Measurements from ENCODE around the gene SPDYE1.
"Not testable (repeated sequence)": the region's sequence is repeated elsewhere in the genome, so short reads cannot be mapped to it uniquely, and the experiment has no call there.

SPDYE1 gene, protein sequence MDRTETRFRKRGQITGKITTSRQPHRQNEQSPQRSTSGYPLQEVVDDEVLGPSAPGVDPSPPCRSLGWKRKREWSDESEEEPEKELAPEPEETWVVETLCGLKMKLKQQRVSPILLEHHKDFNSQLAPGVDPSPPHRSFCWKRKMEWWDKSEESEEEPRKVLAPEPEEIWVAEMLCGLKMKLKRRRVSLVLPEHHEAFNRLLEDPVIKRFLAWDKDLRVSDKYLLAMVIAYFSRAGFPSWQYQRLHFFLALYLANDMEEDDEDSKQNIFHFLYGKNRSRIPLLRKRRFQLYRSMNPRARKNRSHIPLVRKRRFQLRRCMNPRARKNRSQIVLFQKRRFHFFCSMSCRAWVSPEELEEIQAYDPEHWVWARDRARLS

DNA sequence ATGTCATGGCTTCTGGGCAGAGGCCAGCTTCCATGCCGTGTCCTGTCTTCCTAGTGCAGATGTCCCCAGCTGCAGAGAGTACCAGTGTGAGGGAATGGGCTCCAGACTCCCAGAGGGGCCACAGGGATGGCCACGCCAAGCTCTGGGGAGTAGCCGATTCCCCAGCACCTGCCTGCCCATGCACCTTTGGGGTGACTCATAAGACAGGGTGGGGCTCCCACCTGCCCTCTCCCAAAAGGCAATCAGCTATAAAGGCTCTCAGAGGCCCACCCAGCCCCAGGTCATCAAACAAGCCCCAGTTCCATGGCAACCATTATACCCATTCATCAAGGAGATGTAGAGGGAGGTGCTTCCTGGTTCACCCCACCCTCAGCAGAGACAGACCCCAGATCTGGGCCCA lies at the start of gene SPDYE1:
SPDYE1 (plus strand) TSS at position 366 of the 400 bp plus-strand sequence. CDS start 2,053 bp downstream, outside the sequence.
- DNase-seq = not testable (repeated sequence)

DNA sequence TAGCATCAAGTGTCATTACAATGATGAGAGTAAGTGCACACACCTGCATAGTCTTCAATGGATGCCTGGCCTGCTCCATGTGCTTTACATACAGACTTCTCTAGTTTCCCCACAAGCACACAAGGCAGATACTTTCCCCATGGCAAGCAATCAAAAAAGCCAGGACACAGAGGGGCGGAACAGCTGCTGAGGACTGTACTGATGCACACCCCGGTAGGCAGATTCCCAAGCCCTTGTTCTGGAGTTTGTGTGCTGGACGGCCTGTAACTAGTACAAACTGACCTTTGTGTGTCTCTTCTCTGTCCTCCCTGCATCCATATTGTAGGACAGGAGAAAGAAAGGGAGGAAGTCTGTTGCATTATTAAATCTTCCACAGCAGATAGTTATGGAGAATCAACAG lies 45.7 kb upstream of the SPDYE1 start:
- DNase-seq = no peak

DNA sequence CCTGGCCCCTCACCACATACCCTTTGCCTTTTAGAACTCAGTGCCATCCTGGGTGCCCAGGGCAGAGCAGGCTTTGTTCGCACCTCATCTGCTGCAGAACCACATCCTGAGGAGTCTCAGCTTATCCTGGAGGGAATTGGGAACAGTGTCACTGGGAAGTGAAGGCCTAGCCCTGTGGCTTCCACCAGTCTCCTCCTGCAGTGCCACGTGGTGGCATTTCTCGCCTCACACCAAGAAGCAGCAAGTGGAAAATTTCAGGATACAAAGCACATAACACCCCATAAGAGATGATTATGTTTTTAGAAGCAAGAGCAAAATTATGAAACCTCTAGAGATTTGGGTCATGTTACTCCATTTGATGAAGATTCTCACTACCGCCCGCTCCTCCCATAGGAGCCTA lies 44.6 kb upstream of the SPDYE1 start:
- DNase-seq = no peak

DNA sequence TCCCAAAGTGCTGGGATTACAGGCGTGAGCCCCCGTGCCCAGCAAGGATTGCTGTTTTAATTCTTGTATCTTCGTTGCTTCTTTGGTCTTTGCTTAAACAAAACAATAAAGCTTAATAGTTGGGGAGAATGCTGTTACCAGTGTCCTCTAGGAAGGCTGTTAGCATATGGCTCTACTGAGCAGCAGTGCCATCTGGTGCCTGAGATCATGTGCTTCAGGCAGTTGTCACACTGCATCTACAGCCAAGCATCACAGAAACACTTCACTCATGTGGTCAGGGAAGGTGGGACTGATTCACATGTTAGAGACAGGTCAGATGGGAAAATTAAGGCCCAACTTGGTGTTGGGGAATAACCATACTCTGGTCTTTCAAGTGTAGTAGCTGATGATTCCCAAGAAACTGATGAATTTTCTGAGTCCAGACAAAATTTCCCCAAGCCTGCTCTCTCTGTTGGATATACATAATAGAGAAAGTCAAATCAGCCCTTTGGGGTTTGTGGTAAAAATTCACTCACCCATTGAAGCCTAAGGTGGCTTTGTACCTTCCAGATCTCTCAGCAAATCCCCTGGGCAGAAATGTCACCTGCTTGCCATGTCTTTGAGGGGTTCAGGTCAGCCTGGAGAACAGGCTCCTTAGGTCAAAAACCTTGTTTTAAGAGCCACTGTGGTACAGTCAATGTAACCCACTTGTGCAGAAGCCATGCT lies 43.0 kb upstream of the SPDYE1 start:
- DNase-seq = peak; percentile 22

DNA sequence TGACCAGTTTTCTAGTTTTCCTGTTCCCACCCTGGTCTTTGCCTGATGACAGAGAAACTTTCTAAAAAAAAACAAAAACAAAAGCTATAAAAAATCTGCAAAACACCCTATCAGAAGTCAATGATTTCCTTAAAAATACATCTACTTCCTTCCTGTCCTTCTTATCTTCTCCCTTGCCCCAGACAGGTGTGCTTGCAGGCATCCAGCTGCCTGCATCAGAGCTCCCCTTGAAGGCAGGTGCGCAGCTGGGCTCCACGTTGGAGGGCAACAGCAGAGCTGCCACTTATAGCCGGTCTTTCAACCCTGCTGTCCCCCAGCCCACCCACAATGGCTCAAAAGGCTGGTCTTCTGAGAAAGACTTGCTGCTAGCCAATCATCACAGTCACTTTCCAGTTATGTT lies 41.7 kb upstream of the SPDYE1 start:
- DNase-seq = no peak

DNA sequence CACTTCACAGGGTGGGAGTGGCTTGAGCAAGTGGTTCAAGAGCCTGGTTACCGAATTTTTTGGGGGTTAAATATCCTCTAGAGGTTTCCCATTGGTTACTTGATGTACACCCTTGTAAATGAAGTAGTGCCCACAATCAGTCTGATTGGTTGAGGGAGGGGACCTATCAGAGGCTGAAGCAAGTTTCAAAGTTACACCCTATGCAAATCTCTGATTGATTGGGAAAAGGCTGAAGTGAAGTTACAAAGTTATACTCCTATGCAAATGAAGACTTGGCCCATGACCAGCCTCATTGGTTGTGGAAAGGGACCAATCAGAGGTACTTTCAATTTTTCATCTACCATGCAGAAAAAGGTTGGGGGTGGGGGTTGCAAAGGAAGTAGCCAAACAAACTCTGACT lies 36.8 kb upstream of the SPDYE1 start:
- no peak for DNase-seq

DNA sequence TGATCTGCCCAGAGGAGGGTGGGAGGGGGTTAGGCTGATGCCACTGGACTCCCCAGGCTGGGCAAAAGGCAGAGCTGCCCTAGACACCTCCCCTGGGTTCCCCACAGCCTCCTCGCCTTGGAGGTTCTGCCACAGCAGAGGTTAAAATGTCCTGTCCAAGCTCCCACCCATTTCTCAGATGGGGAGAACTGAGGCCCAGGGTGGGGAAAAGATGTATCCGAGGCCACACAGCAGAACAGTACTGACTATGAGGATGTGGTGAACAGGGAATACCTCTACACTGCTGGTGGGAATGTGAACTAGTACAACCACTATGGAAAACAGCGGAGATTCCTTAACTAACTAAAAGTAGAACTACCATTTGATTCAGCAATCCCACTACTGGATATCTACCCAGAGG lies 31.3 kb upstream of the SPDYE1 start:
- not testable (repeated sequence) for DNase-seq

DNA sequence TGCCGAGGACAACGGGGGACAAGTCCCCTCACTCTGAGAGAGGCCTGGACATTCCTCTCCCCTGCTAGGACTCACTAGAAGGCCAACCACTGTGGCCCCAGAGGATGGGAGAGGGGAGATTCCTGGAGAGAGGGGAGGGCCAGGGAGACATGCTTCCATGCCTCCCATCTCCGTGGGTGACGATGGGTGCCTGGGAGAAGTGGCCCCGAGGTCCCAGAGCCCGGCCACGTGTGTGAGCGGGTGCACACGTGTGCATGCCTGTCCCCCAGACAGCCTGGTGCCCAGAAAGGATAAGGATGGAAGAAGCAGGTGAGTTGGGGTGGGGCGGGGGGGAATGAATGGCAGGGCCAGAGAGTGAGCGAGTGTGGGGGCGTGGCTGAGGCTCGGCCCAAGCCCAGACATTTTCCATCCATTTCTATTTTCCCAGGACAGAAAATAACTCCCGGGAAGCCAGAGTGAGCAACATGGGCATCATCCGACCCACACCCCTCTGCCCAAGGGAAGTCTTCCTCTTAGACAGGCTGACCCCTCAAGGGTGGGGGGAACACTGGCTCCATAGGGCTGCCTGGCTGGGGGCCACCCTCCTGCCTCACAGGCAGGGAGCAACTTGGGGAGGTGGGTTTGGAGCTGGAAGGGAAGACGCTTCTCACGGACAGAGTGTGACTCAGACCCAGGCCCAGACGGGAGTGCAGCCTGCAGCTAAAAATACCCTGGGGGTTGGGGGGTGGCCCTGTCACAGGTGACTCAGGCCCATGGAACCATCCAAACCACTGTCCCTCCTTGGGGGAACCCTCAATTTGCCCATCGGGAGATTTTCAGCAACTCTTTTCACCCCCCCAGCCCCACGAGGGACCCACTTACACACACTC lies 29.3 kb upstream of the SPDYE1 start:
- DNase-seq = not testable (repeated sequence)

DNA sequence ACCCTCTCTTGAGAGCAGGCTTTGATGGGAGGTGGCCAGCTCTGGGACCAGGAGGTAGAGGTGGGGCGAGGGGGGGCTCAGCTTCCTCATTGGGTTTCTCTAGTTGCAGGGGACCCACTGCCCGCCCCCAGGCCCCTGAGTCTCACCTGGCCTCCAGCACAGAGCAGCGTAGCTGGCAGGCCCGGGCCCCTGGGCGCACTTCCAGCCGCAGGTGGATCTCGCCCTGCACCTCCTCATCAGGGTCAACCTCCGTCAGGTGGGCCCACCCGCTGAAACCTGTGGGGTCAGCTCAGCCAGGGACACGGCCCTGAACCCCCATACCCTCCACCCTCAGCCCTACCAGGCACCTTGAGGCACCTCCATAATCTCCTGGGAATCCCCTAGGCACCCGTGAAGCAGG lies 28.1 kb upstream of the SPDYE1 start:
- DNase-seq = not testable (repeated sequence)

DNA sequence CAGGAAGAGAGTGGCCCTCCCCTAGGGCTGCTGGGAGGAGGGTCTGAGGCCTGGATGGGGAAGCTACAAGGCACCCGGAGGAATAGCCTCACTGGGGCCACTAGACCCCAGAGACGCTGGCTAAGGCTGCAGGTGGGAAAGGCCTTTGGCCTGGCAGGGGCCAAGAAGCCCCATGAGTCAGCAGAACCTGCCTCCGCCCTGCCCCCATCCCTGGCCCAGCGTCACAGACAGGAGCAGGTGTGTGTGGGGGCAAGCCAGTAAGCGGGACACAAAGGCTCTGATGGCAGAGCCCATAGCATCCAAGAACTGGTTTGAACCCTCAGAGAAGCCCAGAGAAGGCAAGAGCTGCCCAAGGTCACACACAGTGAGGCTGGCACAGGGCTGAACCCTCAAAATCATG lies 27.0 kb upstream of the SPDYE1 start:
- DNase-seq = not testable (repeated sequence)

DNA sequence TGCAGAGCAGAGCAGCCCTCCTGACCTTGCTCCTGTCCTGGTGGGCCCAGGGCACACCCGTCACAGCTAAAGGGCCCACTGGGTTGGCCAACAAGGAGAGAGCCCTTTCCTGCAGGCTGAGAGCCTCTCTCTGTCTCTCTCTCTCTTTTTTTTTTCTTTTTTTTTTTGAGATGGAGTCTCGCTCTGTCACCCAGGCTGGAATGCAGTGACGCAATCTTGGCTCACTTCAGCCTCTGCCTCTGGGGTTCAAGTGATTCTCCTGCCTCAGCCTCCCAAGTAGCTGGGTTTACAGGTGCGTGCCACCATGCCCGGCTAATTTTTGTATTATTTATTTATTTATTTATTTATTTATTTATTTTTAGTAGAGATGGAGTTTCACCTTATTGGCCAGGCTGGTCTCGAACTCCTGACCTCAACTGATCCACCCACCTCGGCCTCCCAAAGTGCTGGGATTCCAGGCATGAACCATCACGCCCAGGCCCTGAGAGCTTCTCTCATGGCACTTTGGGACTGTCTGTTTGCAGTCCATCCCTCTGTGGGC lies 23.6 kb upstream of the SPDYE1 start:
- not testable (repeated sequence) for DNase-seq

DNA sequence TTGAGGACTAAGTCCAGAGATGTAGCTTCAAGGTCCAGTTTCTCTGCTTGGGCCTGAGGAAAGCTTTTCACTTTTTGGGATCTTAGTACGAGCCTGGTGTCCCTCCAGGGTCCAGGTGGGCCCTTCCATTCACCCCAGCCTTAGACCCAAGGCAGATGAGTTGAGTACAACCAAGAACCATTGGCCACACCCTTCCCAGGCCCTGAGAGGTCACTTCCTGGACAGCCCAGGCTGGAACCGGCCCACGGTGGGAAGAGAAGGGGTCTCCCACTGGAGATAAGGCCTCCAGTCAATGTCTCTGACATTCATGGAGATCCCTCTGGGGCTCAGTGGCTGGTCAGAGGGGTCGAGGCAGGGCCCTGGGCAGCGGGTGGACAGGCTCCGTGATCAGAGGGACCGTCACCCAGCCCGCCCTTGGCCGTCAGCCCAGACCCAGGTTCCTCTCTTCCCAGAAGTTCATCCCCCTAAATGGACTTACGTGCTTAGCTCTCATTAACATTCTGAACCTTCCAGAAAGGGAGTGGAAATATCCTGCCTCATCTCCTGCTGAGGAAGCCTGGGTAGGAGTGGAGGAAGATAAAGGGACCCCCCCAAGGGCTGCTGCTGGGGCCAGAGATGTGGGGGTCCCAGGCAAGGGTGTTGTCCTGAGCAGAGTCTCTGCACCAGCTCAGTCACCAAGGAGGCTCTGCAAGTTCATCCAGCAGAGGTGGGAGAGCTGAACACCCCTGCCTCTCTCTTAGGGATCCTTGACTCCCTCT lies 22.8 kb upstream of the SPDYE1 start:
- not testable (repeated sequence) for DNase-seq

DNA sequence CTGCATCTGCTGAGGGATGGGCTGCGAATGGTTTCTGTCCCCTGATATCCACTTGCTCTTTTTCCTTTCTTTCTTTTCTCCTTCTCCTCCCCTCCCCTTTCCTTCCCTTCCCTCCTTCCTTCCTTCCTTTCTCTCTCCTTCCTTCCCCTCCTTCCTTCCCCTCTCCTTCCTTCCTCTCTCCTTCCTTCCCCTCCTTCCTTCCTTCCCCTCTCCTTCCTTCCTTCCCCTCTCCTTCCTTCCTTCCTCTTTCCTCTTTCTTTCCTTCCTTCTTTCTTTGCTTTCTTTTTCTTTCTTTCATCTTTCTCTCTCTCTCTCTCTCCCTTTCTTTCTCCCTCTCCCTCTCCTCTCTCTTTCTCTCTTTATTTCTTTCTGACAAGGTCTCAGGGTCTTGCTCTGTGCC lies 20.2 kb upstream of the SPDYE1 start:
- DNase-seq = no peak

DNA sequence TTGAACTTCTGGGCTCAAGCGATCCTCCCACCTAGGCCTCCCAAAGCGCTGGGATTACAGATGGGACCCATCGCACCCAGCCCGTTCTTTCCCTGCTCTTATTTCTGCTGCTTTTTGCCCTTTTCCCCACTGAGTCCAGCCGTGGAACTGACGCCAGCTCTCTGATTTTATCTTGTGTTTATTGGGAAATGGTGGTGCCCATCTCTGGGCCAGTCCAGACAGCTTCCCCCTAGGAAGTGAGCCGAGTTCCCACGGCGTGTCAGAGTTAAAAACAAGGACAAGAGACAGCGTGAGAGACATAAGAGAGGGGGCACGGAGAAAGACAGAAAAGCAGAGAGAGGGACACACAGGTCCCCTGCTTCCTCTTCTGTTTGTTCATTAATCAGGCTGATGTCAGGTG lies 19.6 kb upstream of the SPDYE1 start:
- not testable (repeated sequence) for DNase-seq

DNA sequence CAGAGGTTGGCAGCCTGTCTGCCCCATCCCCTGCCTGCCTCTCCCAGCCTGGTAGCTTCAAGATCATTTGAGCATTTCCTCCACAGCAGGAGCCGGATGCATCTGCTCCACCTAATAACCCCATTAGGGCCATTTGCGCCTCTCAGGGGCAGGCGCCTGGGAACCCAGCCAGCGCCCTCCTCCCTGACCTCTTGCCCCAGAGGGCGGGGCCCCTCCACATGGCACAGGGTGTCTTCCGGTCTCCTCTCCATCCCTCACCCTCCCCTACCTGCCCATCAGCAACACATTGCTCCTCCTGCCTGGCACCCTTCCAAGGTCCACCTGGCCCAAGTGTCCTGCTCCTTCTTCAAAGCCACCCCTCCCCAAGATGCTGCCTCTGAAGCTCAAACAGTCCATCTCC lies 14.8 kb upstream of the SPDYE1 start:
- DNase-seq = not testable (repeated sequence)

DNA sequence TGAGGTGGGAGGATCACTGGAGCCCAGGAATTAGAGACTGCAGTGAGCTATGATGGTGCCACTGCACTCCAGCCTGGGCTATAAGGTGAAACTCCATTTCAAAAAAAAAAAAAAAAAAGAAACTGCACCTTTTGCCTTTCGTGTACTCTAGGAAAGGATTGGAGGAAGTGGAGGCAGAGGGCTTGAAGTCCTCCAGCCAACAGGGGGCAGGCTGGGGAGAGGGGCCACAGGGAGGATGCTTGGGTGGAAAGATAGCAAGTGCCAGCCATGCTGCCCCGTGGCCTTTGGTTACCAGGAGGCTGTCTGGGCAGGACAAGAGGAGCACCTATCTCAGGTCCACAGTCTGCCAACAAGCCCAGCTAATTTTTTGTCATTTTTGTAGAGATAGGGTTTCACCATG lies 14.0 kb upstream of the SPDYE1 start:
- not testable (repeated sequence) for DNase-seq

DNA sequence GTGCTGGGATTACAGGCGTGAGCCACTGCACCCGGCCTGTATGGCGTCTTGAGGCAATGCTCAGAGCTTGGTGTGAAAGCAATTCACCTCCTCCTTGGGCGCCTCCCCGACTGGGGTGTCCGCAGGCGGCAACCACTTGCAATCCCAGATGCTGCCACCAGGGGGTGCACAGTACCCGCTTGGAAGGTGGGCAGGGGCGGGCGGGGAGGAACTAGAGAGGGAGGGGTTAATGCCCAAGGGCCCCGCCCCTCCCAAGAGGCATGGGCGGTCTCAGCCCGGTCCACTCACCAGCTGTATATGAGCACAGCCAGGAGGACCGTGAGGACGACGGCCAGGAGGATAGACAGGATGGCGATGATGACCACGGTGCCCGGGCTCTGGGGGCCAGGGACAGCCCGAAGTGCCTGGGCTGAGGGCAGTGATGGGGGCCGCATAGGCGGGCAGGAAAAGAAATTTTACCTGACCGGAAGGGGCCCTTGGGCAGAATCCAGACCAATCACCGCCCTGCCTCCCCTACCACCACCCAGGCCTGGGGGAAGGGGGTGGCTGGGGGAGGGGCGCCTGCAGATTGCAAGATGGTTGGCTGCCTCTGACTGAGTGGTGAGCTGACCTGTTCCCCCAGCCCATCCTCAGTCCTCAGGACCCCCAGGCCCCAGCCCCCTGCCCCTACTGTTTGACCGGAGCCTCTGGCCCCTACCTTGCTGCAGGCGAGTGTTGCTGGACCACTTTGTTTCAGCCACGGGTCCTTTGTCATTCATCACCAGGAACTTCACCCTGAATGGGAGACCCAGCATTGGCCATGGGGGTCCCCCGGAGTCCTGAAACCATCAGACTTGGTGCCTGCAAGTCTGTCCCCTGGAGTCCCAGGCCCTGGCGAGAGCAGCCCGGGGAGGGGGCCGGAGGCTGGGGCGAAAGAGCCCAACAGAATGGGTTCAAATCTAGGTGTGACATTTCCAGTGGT lies 11.5 kb upstream of the SPDYE1 start:
- DNase-seq = peak; percentile 94

DNA sequence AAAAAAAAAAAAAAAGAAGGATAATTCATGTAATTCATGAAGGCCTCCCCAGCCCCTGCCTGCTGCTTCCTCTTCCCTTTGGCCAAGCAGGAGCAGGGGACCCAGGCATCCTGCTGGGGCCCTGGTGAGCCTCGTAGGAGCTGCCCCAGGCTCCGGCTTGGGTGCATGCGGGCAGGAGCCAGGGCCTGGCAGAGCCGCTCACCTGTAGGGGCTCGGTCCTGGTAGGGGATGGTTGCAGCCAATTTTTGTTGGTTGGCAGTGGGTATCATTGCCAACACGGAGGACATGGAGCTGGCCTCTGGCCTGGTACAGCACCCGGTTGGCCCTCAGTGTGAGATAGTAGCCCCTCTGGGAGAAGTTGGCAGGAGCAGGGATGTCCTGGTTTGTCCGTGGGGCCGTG lies 10.2 kb upstream of the SPDYE1 start:
- DNase-seq = not testable (repeated sequence)

DNA sequence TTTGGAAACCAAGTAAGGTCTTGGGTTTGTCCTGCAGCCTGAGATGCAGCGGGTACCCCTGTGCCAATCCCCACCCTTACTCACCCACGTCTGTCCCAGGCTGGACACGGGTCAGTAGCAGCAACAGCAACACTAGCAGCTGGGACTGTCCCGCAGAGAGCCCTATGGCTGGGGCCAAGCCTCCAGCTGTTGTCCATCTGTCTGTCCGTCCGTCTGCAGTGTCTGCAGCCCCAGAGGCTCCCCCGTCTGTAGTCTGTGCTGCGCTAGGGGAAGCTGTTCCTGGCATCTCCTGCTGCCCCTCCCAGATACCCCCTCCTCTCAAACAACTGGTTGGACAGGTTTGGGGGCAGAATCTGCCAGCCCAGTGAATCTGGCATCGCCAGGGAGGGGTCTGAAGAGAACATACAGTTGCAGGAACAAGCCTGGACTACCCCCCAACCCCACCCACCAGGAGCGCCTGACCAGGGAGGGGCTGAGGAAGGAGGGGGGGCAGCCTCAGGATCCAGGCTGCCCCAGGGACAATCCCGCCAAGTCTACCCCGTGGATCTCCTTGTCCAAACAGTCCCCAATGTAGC lies 7.6 kb upstream of the SPDYE1 start:
- not testable (repeated sequence) for DNase-seq

DNA sequence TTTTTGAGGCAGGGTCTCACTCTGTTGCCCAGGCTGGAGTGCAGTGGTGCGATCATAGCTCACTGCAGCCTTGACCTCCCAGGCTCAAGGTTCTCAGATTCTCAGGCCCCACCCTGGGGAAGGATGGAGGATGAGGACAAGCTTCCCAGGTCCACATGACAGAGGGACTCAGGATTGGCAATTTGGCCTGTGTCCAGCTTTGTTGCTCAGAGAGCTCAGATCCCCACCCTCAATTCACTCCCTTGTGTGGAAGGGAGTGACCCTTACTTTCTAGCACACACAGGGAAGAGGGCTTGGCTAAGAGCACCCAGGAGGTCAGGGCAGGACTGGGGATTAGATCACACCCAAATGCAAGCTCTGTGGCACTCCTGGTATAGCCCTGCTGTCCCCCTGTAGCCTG lies 6.9 kb upstream of the SPDYE1 start:
- not testable (repeated sequence) for DNase-seq

DNA sequence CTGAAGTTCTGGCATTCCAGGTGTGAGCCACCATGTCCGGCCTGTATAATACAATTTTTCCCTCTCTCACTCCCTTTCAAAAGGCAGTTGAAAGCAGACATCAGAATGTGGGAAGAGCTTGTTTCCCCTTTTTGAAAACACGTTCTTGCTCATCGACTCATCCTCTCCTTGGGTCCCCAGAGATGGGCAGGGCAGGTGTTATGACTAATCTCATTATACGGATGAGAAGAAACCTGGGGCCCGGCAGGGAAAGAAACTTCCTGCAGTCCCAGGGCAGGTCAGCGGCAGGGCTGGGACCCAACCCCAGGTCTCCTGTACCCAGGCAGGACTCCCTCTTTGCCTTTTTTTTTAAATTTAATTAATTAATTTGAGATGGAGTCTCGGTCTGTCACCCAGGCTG lies 4.8 kb upstream of the SPDYE1 start:
- DNase-seq = peak; percentile 9
